ENCODE measurements around the gene MYL12A. TPM values are rescaled to one million over a fixed set of nuclear protein-coding genes. Genes with fewer than 3 reads are reported as not detected.
A peak's percentile ranks its signal among the peaks of the same experiment; 100 is the strongest.

The MYL12A gene
- total RNA-seq, 4 donors from 2014 or later: 297 to 460 (median 380) TPM

DNA sequence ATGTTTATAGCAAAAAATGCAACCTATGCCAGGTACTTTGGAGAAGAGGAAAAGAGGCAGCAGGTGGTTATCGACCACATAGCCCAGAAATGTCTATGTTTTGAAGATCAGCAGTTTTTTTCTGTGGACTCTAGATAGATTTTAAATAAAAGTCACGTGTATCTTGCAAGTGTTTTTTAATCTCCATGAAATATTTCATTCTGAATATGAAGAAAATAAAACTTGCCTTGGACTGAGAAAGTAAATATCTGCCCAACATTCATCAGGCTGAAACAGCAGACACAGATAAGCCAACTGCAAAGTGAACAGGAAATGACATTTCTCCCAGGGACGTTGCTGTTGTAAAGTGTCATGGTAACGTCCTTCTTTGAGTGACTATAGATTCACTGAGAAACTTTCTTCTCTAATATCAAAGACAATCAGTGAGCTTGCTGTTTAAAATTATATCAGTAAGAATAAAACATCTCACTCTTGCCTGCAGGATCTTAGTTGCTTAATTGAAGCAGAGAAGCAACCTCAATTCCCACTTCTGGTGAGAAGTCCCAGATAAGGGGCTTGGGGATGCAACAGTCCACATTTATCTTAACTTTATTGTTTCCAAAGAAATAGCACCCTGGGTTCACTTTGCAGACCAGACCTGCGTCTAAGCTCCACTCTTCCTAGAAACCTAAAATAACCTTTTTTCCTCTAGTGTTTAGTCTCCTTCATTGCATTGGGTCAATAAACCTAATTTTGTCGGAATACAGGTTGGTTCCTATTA lies 34.1 kb upstream of the MYL12A start:
- Histone ChIP-seq H3K4me3 (no peak overlapping the region), H3K36me3 (peaks cover 3 to 44% (median 10%) of the 10 kb centered on the region in 4 donors)
- intact Hi-C loops (cut with DNase I): no loop called here

GRCh38 chr18:3214855-3215637 lies 32.6 kb upstream of the MYL12A start:
- Histone ChIP-seq H3K4me1 (peaks cover 23 to 58% (median 54%) of the 10 kb centered on the region in 4 donors), H3K4me3 (no peak overlapping the region), H3K36me3 (peaks cover 3 to 36% (median 10%) of the 10 kb centered on the region in 4 donors), H3K27ac (replicated peaks in 1 of 4) (no peak overlapping the region), H3K27me3 (no peaks in the 10 kb centered on the region), H3K9me3 (no peaks in the 10 kb centered on the region)
- peak; percentile 57 for DNase-seq (ENCODE audit: extremely low spot score)
- WGBS: 95% methylated on average over 35 of the region's 36 CpGs
- TF ChIP-seq EP300 (IDR thresholded peaks at IDR 0.05) (no peak), POLR2AphosphoS5 (IDR thresholded peaks at IDR 0.05) (no peak), POLR2A (IDR thresholded peaks at IDR 0.05; ENCODE audit: low read depth) (no peak)
- TF ChIP-seq, protein P1, sequence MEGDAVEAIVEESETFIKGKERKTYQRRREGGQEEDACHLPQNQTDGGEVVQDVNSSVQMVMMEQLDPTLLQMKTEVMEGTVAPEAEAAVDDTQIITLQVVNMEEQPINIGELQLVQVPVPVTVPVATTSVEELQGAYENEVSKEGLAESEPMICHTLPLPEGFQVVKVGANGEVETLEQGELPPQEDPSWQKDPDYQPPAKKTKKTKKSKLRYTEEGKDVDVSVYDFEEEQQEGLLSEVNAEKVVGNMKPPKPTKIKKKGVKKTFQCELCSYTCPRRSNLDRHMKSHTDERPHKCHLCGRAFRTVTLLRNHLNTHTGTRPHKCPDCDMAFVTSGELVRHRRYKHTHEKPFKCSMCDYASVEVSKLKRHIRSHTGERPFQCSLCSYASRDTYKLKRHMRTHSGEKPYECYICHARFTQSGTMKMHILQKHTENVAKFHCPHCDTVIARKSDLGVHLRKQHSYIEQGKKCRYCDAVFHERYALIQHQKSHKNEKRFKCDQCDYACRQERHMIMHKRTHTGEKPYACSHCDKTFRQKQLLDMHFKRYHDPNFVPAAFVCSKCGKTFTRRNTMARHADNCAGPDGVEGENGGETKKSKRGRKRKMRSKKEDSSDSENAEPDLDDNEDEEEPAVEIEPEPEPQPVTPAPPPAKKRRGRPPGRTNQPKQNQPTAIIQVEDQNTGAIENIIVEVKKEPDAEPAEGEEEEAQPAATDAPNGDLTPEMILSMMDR (IDR thresholded peaks at IDR 0.05): no peak
- intact Hi-C loops (cut with DNase I): no loop called here

More for the DNA sequence above, 34.1 kb upstream of the MYL12A start:
- WGBS: 38% methylated on average over 6 of the region's 6 CpGs
- Histone ChIP-seq H3K27ac (replicated peaks in 1 of 4) (peak overlapping the region; percentile 37 to 51 (median 45)), H3K9me3 (no peaks in the 10 kb centered on the region), H3K4me1 (peaks cover 31 to 59% (median 50%) of the 10 kb centered on the region in 4 donors), H3K27me3 (no peaks in the 10 kb centered on the region)
- peak; percentile 17 for DNase-seq (ENCODE audit: extremely low spot score)
- TF ChIP-seq POLR2AphosphoS5 (IDR thresholded peaks at IDR 0.05) (no peak), EP300 (IDR thresholded peaks at IDR 0.05) (no peak), POLR2A (IDR thresholded peaks at IDR 0.05; ENCODE audit: low read depth) (no peak)

GRCh38 chr18:3216987-3217386 lies 30.6 kb upstream of the MYL12A start:
- peak; percentile 39 for DNase-seq (ENCODE audit: extremely low spot score)
- Histone ChIP-seq H3K27ac (replicated peaks in 1 of 4) (peak overlapping the region; percentile 76 to 82 (median 82)), H3K4me1 (peaks cover 18 to 52% (median 42%) of the 10 kb centered on the region in 4 donors), H3K9me3 (no peaks in the 10 kb centered on the region), H3K36me3 (peaks cover 3 to 25% (median 10%) of the 10 kb centered on the region in 4 donors), H3K27me3 (no peaks in the 10 kb centered on the region), H3K4me3 (no peak overlapping the region)
- intact Hi-C loops (cut with DNase I): no loop called here
- TF ChIP-seq POLR2AphosphoS5 (IDR thresholded peaks at IDR 0.05): no peak
- TF ChIP-seq, protein P1 (IDR thresholded peaks at IDR 0.05): no peak
- no peak for TF ChIP-seq EP300 (IDR thresholded peaks at IDR 0.05)
- no peak for TF ChIP-seq POLR2A (IDR thresholded peaks at IDR 0.05; ENCODE audit: low read depth)
- 83% methylated on average over 5 of the region's 5 CpGs for WGBS

- peak overlapping the region; percentile 37 to 57 (median 49) for H3K4me3 ChIP-seq
- peaks cover 12 to 40% (median 32%) of the 10 kb centered on the region in 4 donors for H3K4me1 ChIP-seq
- peaks cover 3 to 18% (median 10%) of the 10 kb centered on the region in 4 donors for H3K36me3 ChIP-seq
- no peak for TF ChIP-seq EP300 (IDR thresholded peaks at IDR 0.05)
- TF ChIP-seq POLR2A (IDR thresholded peaks at IDR 0.05; ENCODE audit: low read depth): no peak
- TF ChIP-seq, protein P1 (IDR thresholded peaks at IDR 0.05): no peak
- no peak for TF ChIP-seq POLR2AphosphoS5 (IDR thresholded peaks at IDR 0.05)
- intact Hi-C loops (cut with DNase I): no loop called here
- 27% methylated on average over 3 of the region's 3 CpGs for WGBS
- H3K9me3 ChIP-seq: no peaks in the 10 kb centered on the region
- peak; percentile 21 for DNase-seq (ENCODE audit: extremely low spot score)
- peak overlapping the region; percentile 76 to 82 (median 82) for H3K27ac ChIP-seq (replicated peaks in 1 of 4)
- H3K27me3 ChIP-seq: no peaks in the 10 kb centered on the region
Measured at GRCh38 chr18:3217948-3218647, 29.5 kb upstream of the MYL12A start.
